IMR-90 (cell line): ENCODE data around the gene ARHGEF10L. TPM values are rescaled to one million over a fixed set of nuclear protein-coding genes. Genes with fewer than 3 reads are reported as not detected.

Experiments
- ATAC-seq: fragments of 200-7000 bp; cut with Tn5 transposase; 2 replicates; pipeline ENCODE4 v1.9.1; 2020; ENCODE audit warnings: low read depth, mild to moderate bottlenecking, moderate library complexity
- BruUV-seq: library from RNA; stranded (reverse); fragments of 400-500 nt; replicated peaks from 2 replicates; lab custom pipeline; 2021; lab: Mats Ljungman, UMichigan
- CTCF ChIA-PET: fragments of 300-600 bp; formaldehyde crosslinking; extraction: SDS; loops from one replicate; lab custom pipeline; 2021; ENCODE audit warnings: antibody characterized with exemption; lab: Yijun Ruan, JAX
- POLR2A ChIA-PET: fragments of 300-600 bp; sonication (Branson Sonifier 250); formaldehyde crosslinking; loops from one replicate; lab custom pipeline; 2022; ENCODE audit warnings: antibody characterized with exemption; ENCODE audit not compliant: unreplicated experiment; lab: Charles Lee
- DNase-seq: peaks from one replicate; pipeline ENCODE4 v3.0.0; 2013
- H2AFZ ChIP-seq: replicated peaks from 2 replicates; pipeline ENCODE3; 2013; ENCODE audit warnings: low read length, mild to moderate bottlenecking; ENCODE audit not compliant: poor library complexity
- H2AK5ac ChIP-seq: 2 replicates; pipeline ENCODE4 v1.6.1; 2013; ENCODE audit warnings: low read depth, low read length, inconsistent platforms
- H2AK9ac ChIP-seq: replicated peaks from 2 replicates; pipeline ENCODE3; 2013; ENCODE audit warnings: mild to moderate bottlenecking, low read depth, low read length, moderate library complexity; ENCODE audit not compliant: poor library complexity
- H2BK120ac ChIP-seq: 2 replicates; pipeline ENCODE4 v1.6.1; 2013; ENCODE audit warnings: low read depth, low read length, inconsistent platforms
- H2BK15ac ChIP-seq: 3 replicates; pipeline ENCODE4 v1.6.1; 2013; ENCODE audit warnings: low read depth, low read length, inconsistent platforms
- H2BK20ac ChIP-seq: 2 replicates; pipeline ENCODE4 v1.6.1; 2013; ENCODE audit warnings: low read depth, mild to moderate bottlenecking, inconsistent platforms, low read length, moderate library complexity
- H2BK5ac ChIP-seq: 2 replicates; pipeline ENCODE4 v1.6.1; 2013; ENCODE audit warnings: mild to moderate bottlenecking, low read depth, low read length, inconsistent platforms; ENCODE audit not compliant: poor library complexity, severe bottlenecking
- H3K14ac ChIP-seq: replicated peaks from 2 replicates; pipeline ENCODE4 v1.6.1; 2013; ENCODE audit warnings: low read depth, low read length, inconsistent platforms
- H3K18ac ChIP-seq: 2 replicates; pipeline ENCODE4 v1.6.1; 2013; ENCODE audit warnings: low read depth, low read length, control low read depth
- H3K23ac ChIP-seq: 2 replicates; pipeline ENCODE4 v1.6.1; 2013; ENCODE audit warnings: low read depth, low read length, inconsistent platforms
- H3K27ac ChIP-seq: 2 replicates; pipeline ENCODE4 v1.5.1; 2013; ENCODE audit warnings: mild to moderate bottlenecking, control low read depth, low read length; ENCODE audit not compliant: insufficient read depth
- H3K27me3 ChIP-seq: 2 replicates; pipeline ENCODE4 v1.6.1; 2013; ENCODE audit warnings: low read length; ENCODE audit not compliant: control insufficient read depth, insufficient read depth
- H3K36me3 ChIP-seq: 2 replicates; pipeline ENCODE4 v1.6.1; 2013; ENCODE audit warnings: low read length, mixed read lengths; ENCODE audit not compliant: control insufficient read depth, insufficient read depth
- H3K4ac ChIP-seq: 2 replicates; pipeline ENCODE4 v1.6.1; 2013; ENCODE audit warnings: low read depth, low read length, inconsistent platforms
- H3K4me1 ChIP-seq: 2 replicates; pipeline ENCODE4 v1.6.1; 2013; ENCODE audit warnings: low read length, mixed read lengths; ENCODE audit not compliant: control insufficient read depth, insufficient read depth
- H3K4me2 ChIP-seq: 2 replicates; pipeline ENCODE4 v1.6.1; 2013; ENCODE audit warnings: low read depth, mild to moderate bottlenecking, control low read depth, low read length, moderate library complexity
- H3K4me3 ChIP-seq: 2 replicates; pipeline ENCODE4 v1.5.1; 2013; ENCODE audit warnings: low read depth, mild to moderate bottlenecking, control low read depth, low read length, moderate library complexity; ENCODE audit not compliant: insufficient read depth
- H3K56ac ChIP-seq: 2 replicates; pipeline ENCODE4 v1.6.1; 2013; ENCODE audit warnings: low read length, inconsistent platforms; ENCODE audit not compliant: insufficient read depth; ENCODE audit errors: extremely low read depth
- H3K79me1 ChIP-seq, 2 experiments: 2 replicates each; pipeline ENCODE4 v1.6.1; 2013; ENCODE audit warnings: low read length in 2 of 2, inconsistent platforms in 1 of 2, low read depth in 1 of 2
- H3K9ac ChIP-seq: 2 replicates; pipeline ENCODE4 v1.6.1; 2013; ENCODE audit warnings: low read depth, low read length, control low read depth
- H3K9me1 ChIP-seq: 2 replicates; pipeline ENCODE4 v1.6.1; 2013; ENCODE audit warnings: low read length, inconsistent platforms; ENCODE audit not compliant: insufficient read depth
- H3K9me3 ChIP-seq: 2 replicates; pipeline ENCODE4 v1.6.1; 2013; ENCODE audit warnings: low read length; ENCODE audit not compliant: control insufficient read depth, insufficient read depth
- H4K20me1 ChIP-seq: 2 replicates; pipeline ENCODE4 v1.6.1; 2013; ENCODE audit warnings: low read length, inconsistent platforms; ENCODE audit not compliant: insufficient read depth
- H4K5ac ChIP-seq: 2 replicates; pipeline ENCODE4 v1.6.1; 2013; ENCODE audit warnings: mild to moderate bottlenecking, low read depth, low read length, control low read depth
- H4K8ac ChIP-seq, 2 experiments: 2 replicates each; pipeline ENCODE4 v1.6.1; 2013; ENCODE audit warnings: low read depth in 2 of 2, low read length in 2 of 2, control low read depth in 1 of 2, inconsistent platforms in 1 of 2
- H4K91ac ChIP-seq: 2 replicates; pipeline ENCODE4 v1.6.1; 2013; ENCODE audit warnings: low read depth, low read length, inconsistent platforms; ENCODE audit not compliant: insufficient read depth
- CEBPB ChIP-seq: IDR thresholded peaks from 2 replicates; pipeline ENCODE4 v1.6.1; 2012; ENCODE audit warnings: low read depth, low read length, improper control_type of control experiment
- MAFK ChIP-seq: IDR thresholded peaks from 2 replicates; pipeline ENCODE4 v1.6.1; 2012; ENCODE audit warnings: low read depth, low read length, improper control_type of control experiment
- MAZ ChIP-seq: IDR thresholded peaks from 2 replicates; pipeline ENCODE4 v1.6.1; 2012; ENCODE audit warnings: low read depth, mild to moderate bottlenecking, low read length, improper control_type of control experiment, moderate library complexity, borderline replicate concordance
- MXI1 ChIP-seq: IDR thresholded peaks from 2 replicates; pipeline ENCODE4 v1.6.1; 2012; ENCODE audit warnings: low read depth, mild to moderate bottlenecking, low read length, moderate library complexity, borderline replicate concordance
- NFE2L2 ChIP-seq: fragments of 150-350 bp; IDR thresholded peaks from 2 replicates; pipeline ENCODE4 v1.6.1; 2016; ENCODE audit warnings: low read depth, mild to moderate bottlenecking, low read length
- POLR2A ChIP-seq: IDR thresholded peaks from 2 replicates; pipeline ENCODE4 v1.6.1; 2012; ENCODE audit warnings: mild to moderate bottlenecking, low read depth, low read length
- RFX5 ChIP-seq: IDR thresholded peaks from 2 replicates; pipeline ENCODE4 v1.8.0; 2012; ENCODE audit warnings: low read depth, mild to moderate bottlenecking, low read length, moderate library complexity
- WGBS, 2 experiments: methylation state at CpG; one replicate each; pipeline versions ENCODE4 v1.1.5 to v1.1.7; 2013; ENCODE audit warnings: missing lambda C conversion rate in 2 of 2; ENCODE audit not compliant: insufficient read length in 1 of 2; ENCODE audit errors: extremely low coverage in 2 of 2; 5-methylcytosine and 5-hydroxymethylcytosine counted together
- dilution Hi-C: fragments of 300-500 bp; cut with HindIII; formaldehyde crosslinking; loops from one replicate; pipeline ENCODE4 v1.14.3; 2018; ENCODE audit warnings: low sequenced_read_pairs; ENCODE audit not compliant: unreplicated experiment
- in situ Hi-C: fragments of 300-500 bp; cut with MboI; formaldehyde crosslinking; loops from 3 replicates; pipeline ENCODE4 v1.14.3; 2019; ENCODE audit warnings: low sequenced_read_pairs, inconsistent platforms, mixed read lengths
- intact Hi-C: fragments of 100-400 bp; cut with micrococcal nuclease; formaldehyde crosslinking; loops from 2 replicates; pipeline ENCODE4 v1.10.0; 2022
- polyA plus RNA-seq, 3 experiments: library from polyadenylated mRNA; depleted of rRNA; stranded (reverse); fragments of >200 nt; gene quantifications; 2 replicates each; pipeline ENCODE4 v1.2.3, GENCODE V29; 2012; ENCODE audit warnings: low replicate concordance in 1 of 3
- total RNA-seq: library from RNA; depleted of rRNA; stranded (reverse); fragments of >200 nt; gene quantifications from 2 replicates; pipeline ENCODE4 v1.2.3, GENCODE V29; 2012

ARHGEF10L gene
- total and polyA plus RNA-seq, 2 of the 4 experiments (the other 2 are of a cell fraction) = 4.8 to 12.4 TPM

DNA sequence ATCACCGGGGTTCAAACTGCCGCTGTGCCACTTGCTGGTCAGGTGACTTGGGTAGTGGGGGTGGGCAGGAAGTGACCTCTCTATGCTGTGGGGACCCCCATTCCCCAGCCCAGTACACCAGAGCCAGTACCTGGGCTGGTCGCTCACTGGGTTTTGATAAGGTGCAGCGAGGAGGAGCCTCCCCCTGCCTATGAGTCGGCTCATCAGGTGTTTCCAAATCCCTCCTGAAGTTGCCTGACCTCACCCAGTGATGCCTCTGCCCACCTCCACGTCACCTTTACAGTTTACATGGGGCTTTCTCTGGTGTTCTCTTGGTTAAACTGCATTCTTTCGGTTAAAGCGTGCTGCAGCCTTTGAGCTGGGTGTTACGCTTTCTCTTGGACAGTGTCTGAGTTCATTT, 58.2 kb downstream of the ARHGEF10L start (continued):
- TF ChIP-seq MAZ = no peak
- TF ChIP-seq NFE2L2 = no peak
- no peak for TF ChIP-seq POLR2A
- TF ChIP-seq MXI1 = no peak
- no peak for TF ChIP-seq MAFK

DNA sequence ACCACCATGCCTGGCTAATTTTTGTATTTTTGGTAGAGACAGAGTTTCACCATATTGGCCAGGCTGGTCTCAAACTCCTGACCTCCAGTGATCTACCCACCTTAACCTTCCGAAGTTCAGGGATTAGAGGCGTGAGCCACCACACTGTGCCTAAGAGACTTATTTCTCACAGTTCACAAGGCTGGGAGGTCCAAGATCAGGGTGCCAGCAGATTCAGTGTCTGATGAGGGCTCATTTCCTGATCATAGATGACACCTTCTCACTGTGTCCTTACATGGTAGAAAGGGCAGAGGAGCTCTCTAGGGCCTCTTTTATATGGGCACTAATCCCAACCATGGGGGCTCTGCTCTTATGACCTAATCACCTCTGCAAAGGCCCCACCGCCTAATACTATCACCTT, 58.8 kb downstream of the ARHGEF10L start:
- CTCF ChIA-PET = interaction anchor here (1.0 to 1.3 kb wide), 2 partner anchors 9 to 96 kb away, joined by 3 to 6 read pairs; no protein-coding TSS in a partner anchor
- H3K9me3 ChIP-seq = no peaks in the 10 kb centered on the region
- no peak overlapping the region for H2BK5ac ChIP-seq
- no peak overlapping the region for H2BK15ac ChIP-seq
- TF ChIP-seq RFX5 (no peak), CEBPB (no peak), MXI1 (no peak), MAFK (no peak)
- peaks cover 6% of the 10 kb centered on the region; the same call in 1 of the 2 replicates for H3K9me1 ChIP-seq
- no peaks in the 10 kb centered on the region for H4K20me1 ChIP-seq
- no peak overlapping the region for H4K5ac ChIP-seq
- H3K18ac ChIP-seq = no peak overlapping the region
- ATAC-seq = no peak
- H4K8ac ChIP-seq = no peak overlapping the region
- no peak overlapping the region for H3K27ac ChIP-seq
- H3K23ac ChIP-seq = no peak overlapping the region
- no peaks in the 10 kb centered on the region for H3K4me1 ChIP-seq
- no peak overlapping the region for H2AFZ ChIP-seq
- no CpG with 5 or more reads among the region's 3 CpGs for WGBS, 2 experiments
- no peak for DNase-seq
- H3K79me1 ChIP-seq = peaks cover 0 to 6% of the 10 kb centered on the region in 2 experiments; a peak in 1 of 4 replicates
- no peak overlapping the region for H2AK5ac ChIP-seq
- no peak overlapping the region for H3K9ac ChIP-seq
- POLR2A ChIA-PET = no interaction called here
- H2AK9ac ChIP-seq = no peak overlapping the region
- no TSS peak for BruUV-seq
- no peak overlapping the region for H3K56ac ChIP-seq
- H2BK120ac ChIP-seq = no peak overlapping the region
- no peak overlapping the region for H2BK20ac ChIP-seq
- H3K36me3 ChIP-seq = peaks cover 4% of the 10 kb centered on the region; the same call in 1 of the 2 replicates
- no peaks in the 10 kb centered on the region for H3K27me3 ChIP-seq
- H3K4me2 ChIP-seq = no peak overlapping the region
- H4K91ac ChIP-seq = no peak overlapping the region
- no peak overlapping the region for H3K4ac ChIP-seq
- H3K4me3 ChIP-seq = no peak overlapping the region
- dilution Hi-C loops (no loop called here), intact Hi-C loops (no loop called here), in situ Hi-C loops (no loop called here)
- H3K14ac ChIP-seq = no peak overlapping the region
